Neural cell (in vitro differentiated cells): ENCODE results near the gene CGB8. TPM values are rescaled to one million over a fixed set of nuclear protein-coding genes. Genes with fewer than 3 reads are reported as not detected.
"Not testable (repeated sequence)": the region's sequence is repeated elsewhere in the genome, so short reads cannot be mapped to it uniquely, and the experiment has no call there.

Experiments
- H2AFZ ChIP-seq: fragments of 200-600, 300-800 bp; sonication (generic), shearing (Covaris generic); 2 replicates; pipeline ENCODE4 v1.6.0; 2014; ENCODE audit warnings: low read depth, mild to moderate bottlenecking, antibody characterized with exemption, low read length, moderate library complexity
- H3F3A ChIP-seq: fragments of 200-600 bp; shearing (Covaris generic); 2 replicates; pipeline ENCODE4 v1.6.1; 2016; ENCODE audit warnings: mild to moderate bottlenecking, moderate library complexity, mixed read lengths, antibody characterized with exemption, low read length; ENCODE audit not compliant: insufficient read depth, poor library complexity, severe bottlenecking
- H3K27ac ChIP-seq: fragments of 200-600, 300-800 bp; sonication (generic), shearing (Covaris generic); 2 replicates; pipeline ENCODE4 v1.5.1; 2014; ENCODE audit warnings: mild to moderate bottlenecking, low read length, moderate library complexity
- H3K27me3 ChIP-seq: fragments of 300-800, 200-600 bp; sonication (generic), shearing (Covaris generic); 2 replicates; pipeline ENCODE4 v1.6.0; 2014; ENCODE audit warnings: mild to moderate bottlenecking, low read depth, low read length, moderate library complexity; ENCODE audit not compliant: insufficient read depth
- H3K36me3 ChIP-seq: fragments of 300-800, 200-600 bp; sonication (generic), shearing (Covaris generic); 2 replicates; pipeline ENCODE4 v1.5.1; 2014; ENCODE audit warnings: mild to moderate bottlenecking, antibody characterized with exemption, low read length, moderate library complexity; ENCODE audit not compliant: insufficient read depth
- H3K4me2 ChIP-seq: fragments of 300-800, 200-600 bp; sonication (generic), shearing (Covaris generic); 2 replicates; pipeline ENCODE4 v1.6.0; 2014; ENCODE audit warnings: mild to moderate bottlenecking, low read length
- H3K4me3 ChIP-seq: fragments of 300-800, 200-600 bp; sonication (generic), shearing (Covaris generic); 2 replicates; pipeline ENCODE4 v1.5.1; 2014; ENCODE audit warnings: mild to moderate bottlenecking, low read length, moderate library complexity
- H3K79me2 ChIP-seq: fragments of 200-600 bp; shearing (Covaris generic); replicated peaks from 2 replicates; pipeline ENCODE4 v1.6.0; 2014; ENCODE audit warnings: mild to moderate bottlenecking, low read length, moderate library complexity; ENCODE audit not compliant: insufficient read depth
- H3K9ac ChIP-seq: fragments of 300-800, 200-600 bp; sonication (generic), shearing (Covaris generic); 2 replicates; pipeline ENCODE4 v1.6.1; 2016; ENCODE audit warnings: mild to moderate bottlenecking, low read length, mixed read lengths
- H3K9me2 ChIP-seq: fragments of 200-600 bp; shearing (Covaris generic); 2 replicates; pipeline ENCODE4 v1.6.1; 2016; ENCODE audit warnings: mild to moderate bottlenecking, low read length, mixed read lengths; ENCODE audit not compliant: insufficient read depth
- H3K9me3 ChIP-seq: fragments of 200-600, 300-800 bp; sonication (generic), shearing (Covaris generic); 2 replicates; pipeline ENCODE4 v1.6.1; 2016; ENCODE audit warnings: mild to moderate bottlenecking, mixed run types, low read length, moderate library complexity, mixed read lengths
- H4K20me1 ChIP-seq: fragments of 200-600 bp; shearing (Covaris generic); 2 replicates; pipeline ENCODE4 v1.6.1; 2016; ENCODE audit warnings: mild to moderate bottlenecking, mixed run types; ENCODE audit not compliant: insufficient read depth
- CTCF ChIP-seq: fragments of 450-650 bp; IDR thresholded peaks from 2 replicates; pipeline ENCODE4 v1.5.1; 2014; ENCODE audit warnings: antibody characterized with exemption, mild to moderate bottlenecking, moderate library complexity; ENCODE audit not compliant: poor library complexity, severe bottlenecking
- EP300 ChIP-seq: fragments of 450-650 bp; conservative IDR thresholded peaks from 2 replicates; pipeline ENCODE4 v1.6.1; 2014; ENCODE audit warnings: antibody characterized with exemption, mild to moderate bottlenecking, moderate library complexity; ENCODE audit not compliant: poor library complexity, severe bottlenecking
- EZH2 ChIP-seq: fragments of 200-600, 300-800 bp; shearing (Covaris generic), sonication (generic); IDR thresholded peaks from 2 replicates; pipeline ENCODE4 v1.6.1; 2014; ENCODE audit warnings: antibody characterized with exemption, low read length, borderline replicate concordance, mild to moderate bottlenecking; ENCODE audit not compliant: insufficient read depth, poor library complexity, severe bottlenecking
- MXI1 ChIP-seq: fragments of 450-650 bp; conservative IDR thresholded peaks from 2 replicates; pipeline ENCODE4 v1.6.1; 2014; ENCODE audit warnings: antibody characterized with exemption, mild to moderate bottlenecking; ENCODE audit not compliant: poor library complexity, severe bottlenecking
- POLR2AphosphoS5 ChIP-seq: IDR thresholded peaks from 2 replicates; pipeline ENCODE4 v1.6.1; 2012
- RAD21 ChIP-seq: fragments of 450-650 bp; conservative IDR thresholded peaks from 2 replicates; pipeline ENCODE4 v1.6.1; 2014; ENCODE audit warnings: antibody characterized with exemption, mild to moderate bottlenecking, moderate library complexity
- SMC3 ChIP-seq: fragments of 450-650 bp; conservative IDR thresholded peaks from 2 replicates; pipeline ENCODE4 v1.6.1; 2014; ENCODE audit warnings: antibody characterized with exemption, mild to moderate bottlenecking, moderate library complexity; ENCODE audit not compliant: poor library complexity
- TAF1 ChIP-seq: IDR thresholded peaks from 2 replicates; pipeline ENCODE4 v1.6.1; 2012; ENCODE audit warnings: low read depth
- polyA plus RNA-seq: library from polyadenylated mRNA; depleted of rRNA; stranded (reverse); fragments of >200 nt; gene quantifications from 2 replicates; pipeline ENCODE4 v1.2.3, GENCODE V29; 2014
- TF ChIP-seq, protein P1 (sequence below): IDR thresholded peaks from 2 replicates; pipeline ENCODE4 v1.6.1; 2012; ENCODE audit warnings: borderline replicate concordance

Gene CGB8
- polyA plus RNA-seq, 1 donor from 2014 or later, result not detected

- Histone ChIP-seq H3K4me3 (no peak overlapping the region), H3K27ac (no peak overlapping the region), H3K79me2 (no peaks in the 10 kb centered on the region), H3K9me2 (no peaks in the 10 kb centered on the region), H3K4me2 (no peak overlapping the region), H3K27me3 (peaks cover 13% of the 10 kb centered on the region), H3K9me3 (no peaks in the 10 kb centered on the region), H2AFZ (no peak overlapping the region), H3K36me3 (no peaks in the 10 kb centered on the region), H3K9ac (no peak overlapping the region), H4K20me1 (no peaks in the 10 kb centered on the region), H3F3A (no peaks in the 10 kb centered on the region)
- TF ChIP-seq EZH2 (no peak), CTCF (no peak), TAF1 (no peak), MXI1 (no peak), RAD21 (no peak), POLR2AphosphoS5 (no peak), EP300 (no peak), SMC3 (no peak)
- TF ChIP-seq, protein P1, sequence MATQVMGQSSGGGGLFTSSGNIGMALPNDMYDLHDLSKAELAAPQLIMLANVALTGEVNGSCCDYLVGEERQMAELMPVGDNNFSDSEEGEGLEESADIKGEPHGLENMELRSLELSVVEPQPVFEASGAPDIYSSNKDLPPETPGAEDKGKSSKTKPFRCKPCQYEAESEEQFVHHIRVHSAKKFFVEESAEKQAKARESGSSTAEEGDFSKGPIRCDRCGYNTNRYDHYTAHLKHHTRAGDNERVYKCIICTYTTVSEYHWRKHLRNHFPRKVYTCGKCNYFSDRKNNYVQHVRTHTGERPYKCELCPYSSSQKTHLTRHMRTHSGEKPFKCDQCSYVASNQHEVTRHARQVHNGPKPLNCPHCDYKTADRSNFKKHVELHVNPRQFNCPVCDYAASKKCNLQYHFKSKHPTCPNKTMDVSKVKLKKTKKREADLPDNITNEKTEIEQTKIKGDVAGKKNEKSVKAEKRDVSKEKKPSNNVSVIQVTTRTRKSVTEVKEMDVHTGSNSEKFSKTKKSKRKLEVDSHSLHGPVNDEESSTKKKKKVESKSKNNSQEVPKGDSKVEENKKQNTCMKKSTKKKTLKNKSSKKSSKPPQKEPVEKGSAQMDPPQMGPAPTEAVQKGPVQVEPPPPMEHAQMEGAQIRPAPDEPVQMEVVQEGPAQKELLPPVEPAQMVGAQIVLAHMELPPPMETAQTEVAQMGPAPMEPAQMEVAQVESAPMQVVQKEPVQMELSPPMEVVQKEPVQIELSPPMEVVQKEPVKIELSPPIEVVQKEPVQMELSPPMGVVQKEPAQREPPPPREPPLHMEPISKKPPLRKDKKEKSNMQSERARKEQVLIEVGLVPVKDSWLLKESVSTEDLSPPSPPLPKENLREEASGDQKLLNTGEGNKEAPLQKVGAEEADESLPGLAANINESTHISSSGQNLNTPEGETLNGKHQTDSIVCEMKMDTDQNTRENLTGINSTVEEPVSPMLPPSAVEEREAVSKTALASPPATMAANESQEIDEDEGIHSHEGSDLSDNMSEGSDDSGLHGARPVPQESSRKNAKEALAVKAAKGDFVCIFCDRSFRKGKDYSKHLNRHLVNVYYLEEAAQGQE, result no peak
These were observed 28.6 kb downstream of the CGB8 start for GRCh38 chr19:49020342-49020741.

- Histone ChIP-seq H3K27ac (no peak overlapping the region), H4K20me1 (no peaks in the 10 kb centered on the region), H3K4me3 (no peak overlapping the region), H3K4me2 (no peak overlapping the region), H3K36me3 (no peaks in the 10 kb centered on the region), H3K79me2 (no peaks in the 10 kb centered on the region), H3F3A (no peaks in the 10 kb centered on the region), H3K9ac (no peak overlapping the region), H3K27me3 (peaks cover 13% of the 10 kb centered on the region), H3K9me3 (no peaks in the 10 kb centered on the region), H2AFZ (no peak overlapping the region), H3K9me2 (no peaks in the 10 kb centered on the region)
- TF ChIP-seq, protein P1, result no peak
- TF ChIP-seq SMC3, result no peak
- no peak for TF ChIP-seq CTCF
- no peak for TF ChIP-seq RAD21
- TF ChIP-seq POLR2AphosphoS5, result no peak
These were observed 29.5 kb downstream of the CGB8 start for GRCh38 chr19:49019242-49019932.

GRCh38 chr19:49018388-49019241, 30.3 kb downstream of the CGB8 start:
- H3K27ac ChIP-seq, H3K79me2 ChIP-seq, H3F3A ChIP-seq, H3K4me2 ChIP-seq, H3K9me2 ChIP-seq, H3K9me3 ChIP-seq, H4K20me1 ChIP-seq, H2AFZ ChIP-seq, H3K9ac ChIP-seq, H3K36me3 ChIP-seq, H3K4me3 ChIP-seq: not testable (repeated sequence)
- peaks cover 13% of the 10 kb centered on the region for H3K27me3 ChIP-seq
